ENCODE results near the gene IFI44L. TPM values are rescaled to one million over a fixed set of nuclear protein-coding genes. Genes with fewer than 3 reads are reported as not detected.

Gene IFI44L
- total and polyA plus RNA-seq, 4 donors, result 19.6 to 48.3 (median 31.0) TPM

GRCh38 chr1:78691995-78692747, 71.9 kb downstream of the IFI44L start:
- Histone ChIP-seq H3K36me3 (ENCODE audit: control insufficient read depth, insufficient read depth, low read length) (no peaks in the 10 kb centered on the region), H3K4me3 (ENCODE audit: low read depth, low read length) (no peak overlapping the region), H3K27ac (ENCODE audit: low read depth, low read length) (no peak overlapping the region), H3K9me3 (ENCODE audit: control insufficient read depth, insufficient read depth, low read length) (no peaks in the 10 kb centered on the region), H3K4me1 (ENCODE audit: control insufficient read depth, insufficient read depth, low read length) (no peaks in the 10 kb centered on the region), H3K27me3 (ENCODE audit: control insufficient read depth, insufficient read depth, low read length) (no peaks in the 10 kb centered on the region)
- WGBS (ENCODE audit: insufficient coverage), result 100% methylated on average over 2 of the region's 4 CpGs
- no peak for DNase-seq (ENCODE audit: low read depth in 4 of 6, low spot score in 6 of 6)

Other genes starting within 250 kb of the IFI44L start
- 10 to 100 TPM; 15.2 to 28.9 TPM for gene PTGFR, start 129.5 kb upstream of the IFI44L start, total RNA-seq
- 1 to 10 TPM; 4.1 to 6.6 TPM for gene PTGFR, start 129.5 kb upstream of the IFI44L start, polyA plus RNA-seq (ENCODE audit: insufficient read length in 2 of 2)
- gene IFI44, start 29.4 kb downstream of the IFI44L start, total RNA-seq, result 10 to 100 TPM; 33.6 to 40.2 TPM
- gene IFI44, start 29.4 kb downstream of the IFI44L start, polyA plus RNA-seq (ENCODE audit: insufficient read length in 2 of 2), result 10 to 100 TPM; 38.3 to 38.9 TPM

Measured in spinal cord (tissue), 10 donors.